ENCODE results near the gene CACNA2D3. TPM values are rescaled to one million over a fixed set of nuclear protein-coding genes. Genes with fewer than 3 reads are reported as not detected.

The CACNA2D3 gene
- total and polyA plus RNA-seq, 5 donors: 29.2 to 64.5 (median 42.4) TPM

GRCh38 chr3:54781728-54782127 is 659.4 kb downstream of the CACNA2D3 start:
- no peaks in the 10 kb centered on the region for H3K4me1 ChIP-seq (ENCODE audit: control insufficient read depth, insufficient read depth, low read length)
- no peak overlapping the region for H3K27ac ChIP-seq (ENCODE audit: low read length)
- ATAC-seq (no peak), DNase-seq (no peak)
- 56% methylated on average over 1 of the region's 1 CpG for WGBS
- intact Hi-C loops (cut with DNase I): no loop called here
- H3K9me3 ChIP-seq (ENCODE audit: control insufficient read depth, low read length): no peaks in the 10 kb centered on the region
- no peak overlapping the region for H3K4me3 ChIP-seq (ENCODE audit: low read length)
- H3K27me3 ChIP-seq (ENCODE audit: control insufficient read depth, insufficient read depth): no peaks in the 10 kb centered on the region

GRCh38 chr3:54783611-54784010 is 661.3 kb downstream of the CACNA2D3 start:
- Histone ChIP-seq H3K27ac (ENCODE audit: low read length) (no peak overlapping the region), H3K9me3 (ENCODE audit: control insufficient read depth, low read length) (no peaks in the 10 kb centered on the region), H3K27me3 (ENCODE audit: control insufficient read depth, insufficient read depth) (no peaks in the 10 kb centered on the region), H3K4me1 (ENCODE audit: control insufficient read depth, insufficient read depth, low read length) (no peaks in the 10 kb centered on the region), H3K4me3 (ENCODE audit: low read length) (no peak overlapping the region)
- intact Hi-C loops (cut with DNase I): no loop called here
- ATAC-seq: no peak
- DNase-seq: no peak

- H3K9me3 ChIP-seq (ENCODE audit: control insufficient read depth, low read length): no peaks in the 10 kb centered on the region
- DNase-seq (no peak), ATAC-seq (no peak)
- H3K4me3 ChIP-seq (ENCODE audit: low read length): no peak overlapping the region
- no peak overlapping the region for H3K27ac ChIP-seq (ENCODE audit: low read length)
- H3K4me1 ChIP-seq (ENCODE audit: control insufficient read depth, insufficient read depth, low read length): no peaks in the 10 kb centered on the region
- no peaks in the 10 kb centered on the region for H3K27me3 ChIP-seq (ENCODE audit: control insufficient read depth, insufficient read depth)
- 85% methylated on average over 5 of the region's 5 CpGs for WGBS
- intact Hi-C loops (cut with DNase I): no loop called here
Observed at GRCh38 chr3:54784021-54784420, 661.7 kb downstream of the CACNA2D3 start.

GRCh38 chr3:54785976-54786375 is 663.6 kb downstream of the CACNA2D3 start:
- Histone ChIP-seq H3K27ac (ENCODE audit: low read length) (no peak overlapping the region), H3K4me3 (ENCODE audit: low read length) (no peak overlapping the region), H3K27me3 (ENCODE audit: control insufficient read depth, insufficient read depth) (no peaks in the 10 kb centered on the region), H3K9me3 (ENCODE audit: control insufficient read depth, low read length) (no peaks in the 10 kb centered on the region), H3K4me1 (ENCODE audit: control insufficient read depth, insufficient read depth, low read length) (no peaks in the 10 kb centered on the region)
- DNase-seq (no peak), ATAC-seq (no peak)
- intact Hi-C loops (cut with DNase I): no loop called here
- 64% methylated on average over 3 of the region's 3 CpGs for WGBS

GRCh38 chr3:54790051-54790450 is 667.7 kb downstream of the CACNA2D3 start:
- WGBS: 75% methylated on average over 3 of the region's 3 CpGs
- Histone ChIP-seq H3K27ac (ENCODE audit: low read length) (no peak overlapping the region), H3K9me3 (ENCODE audit: control insufficient read depth, low read length) (no peaks in the 10 kb centered on the region), H3K4me1 (ENCODE audit: control insufficient read depth, insufficient read depth, low read length) (no peaks in the 10 kb centered on the region), H3K27me3 (ENCODE audit: control insufficient read depth, insufficient read depth) (no peaks in the 10 kb centered on the region), H3K4me3 (ENCODE audit: low read length) (no peak overlapping the region)
- DNase-seq: no peak
- intact Hi-C loops (cut with DNase I): no loop called here
- ATAC-seq: no peak

- no peaks in the 10 kb centered on the region for H3K4me1 ChIP-seq (ENCODE audit: control insufficient read depth, insufficient read depth, low read length)
- ATAC-seq: no peak
Observed at GRCh38 chr3:54791501-54792156, 669.3 kb downstream of the CACNA2D3 start.

GRCh38 chr3:54792584-54792983 is 670.2 kb downstream of the CACNA2D3 start:
- ATAC-seq: no peak
- no peak for DNase-seq
- H3K4me3 ChIP-seq (ENCODE audit: low read length): no peak overlapping the region
- no peaks in the 10 kb centered on the region for H3K4me1 ChIP-seq (ENCODE audit: control insufficient read depth, insufficient read depth, low read length)
- no peaks in the 10 kb centered on the region for H3K27me3 ChIP-seq (ENCODE audit: control insufficient read depth, insufficient read depth)
- 83% methylated on average over 4 of the region's 4 CpGs for WGBS
- H3K9me3 ChIP-seq (ENCODE audit: control insufficient read depth, low read length): no peaks in the 10 kb centered on the region
- intact Hi-C loops (cut with DNase I): no loop called here
- no peak overlapping the region for H3K27ac ChIP-seq (ENCODE audit: low read length)

More at GRCh38 chr3:54791501-54792156, 669.3 kb downstream of the CACNA2D3 start:
- H3K9me3 ChIP-seq (ENCODE audit: control insufficient read depth, low read length): no peaks in the 10 kb centered on the region
- H3K4me3 ChIP-seq (ENCODE audit: low read length): no peak overlapping the region
- intact Hi-C loops (cut with DNase I): no loop called here
- 64% methylated on average over 2 of the region's 2 CpGs for WGBS
- H3K27me3 ChIP-seq (ENCODE audit: control insufficient read depth, insufficient read depth): no peaks in the 10 kb centered on the region
- H3K27ac ChIP-seq (ENCODE audit: low read length): no peak overlapping the region
- no peak for DNase-seq

- intact Hi-C loops (cut with DNase I): no loop called here
- H3K4me3 ChIP-seq (ENCODE audit: low read length): no peak overlapping the region
- no peak for DNase-seq
- H3K4me1 ChIP-seq (ENCODE audit: control insufficient read depth, insufficient read depth, low read length): no peaks in the 10 kb centered on the region
- H3K9me3 ChIP-seq (ENCODE audit: control insufficient read depth, low read length): no peaks in the 10 kb centered on the region
- ATAC-seq: no peak
- H3K27me3 ChIP-seq (ENCODE audit: control insufficient read depth, insufficient read depth): no peaks in the 10 kb centered on the region
- WGBS: 38% methylated on average over 6 of the region's 6 CpGs
- no peak overlapping the region for H3K27ac ChIP-seq (ENCODE audit: low read length)
Observed at GRCh38 chr3:54793171-54793570, 670.8 kb downstream of the CACNA2D3 start.

- intact Hi-C loops (cut with DNase I): no loop called here
- no peak for ATAC-seq
- H3K9me3 ChIP-seq (ENCODE audit: control insufficient read depth, low read length): no peaks in the 10 kb centered on the region
- no peak overlapping the region for H3K27ac ChIP-seq (ENCODE audit: low read length)
- H3K4me1 ChIP-seq (ENCODE audit: control insufficient read depth, insufficient read depth, low read length): no peaks in the 10 kb centered on the region
- DNase-seq: no peak
- WGBS: 77% methylated on average over 2 of the region's 2 CpGs
- H3K4me3 ChIP-seq (ENCODE audit: low read length): no peak overlapping the region
- H3K27me3 ChIP-seq (ENCODE audit: control insufficient read depth, insufficient read depth): no peaks in the 10 kb centered on the region
Observed at GRCh38 chr3:54797111-54797510, 674.8 kb downstream of the CACNA2D3 start.

GRCh38 chr3:54800478-54800877 is 678.1 kb downstream of the CACNA2D3 start:
- ATAC-seq: no peak

GRCh38 chr3:54801977-54802376 is 679.6 kb downstream of the CACNA2D3 start:
- no peaks in the 10 kb centered on the region for H3K27me3 ChIP-seq (ENCODE audit: control insufficient read depth, insufficient read depth)
- no peak for ATAC-seq
- H3K4me3 ChIP-seq (ENCODE audit: low read length): no peak overlapping the region
- no peak for DNase-seq
- H3K27ac ChIP-seq (ENCODE audit: low read length): no peak overlapping the region
- no peaks in the 10 kb centered on the region for H3K4me1 ChIP-seq (ENCODE audit: control insufficient read depth, insufficient read depth, low read length)
- no peaks in the 10 kb centered on the region for H3K9me3 ChIP-seq (ENCODE audit: control insufficient read depth, low read length)
- intact Hi-C loops (cut with DNase I): no loop called here

More at GRCh38 chr3:54800478-54800877, 678.1 kb downstream of the CACNA2D3 start:
- intact Hi-C loops (cut with DNase I): no loop called here
- WGBS: 80% methylated on average over 1 of the region's 1 CpG
- Histone ChIP-seq H3K9me3 (ENCODE audit: control insufficient read depth, low read length) (no peaks in the 10 kb centered on the region), H3K27me3 (ENCODE audit: control insufficient read depth, insufficient read depth) (no peaks in the 10 kb centered on the region), H3K4me1 (ENCODE audit: control insufficient read depth, insufficient read depth, low read length) (no peaks in the 10 kb centered on the region), H3K4me3 (ENCODE audit: low read length) (no peak overlapping the region), H3K27ac (ENCODE audit: low read length) (no peak overlapping the region)
- DNase-seq: no peak

GRCh38 chr3:54810401-54810800 is 688.0 kb downstream of the CACNA2D3 start:
- no peak for ATAC-seq
- Histone ChIP-seq H3K27ac (ENCODE audit: low read length) (no peak overlapping the region), H3K27me3 (ENCODE audit: control insufficient read depth, insufficient read depth) (no peaks in the 10 kb centered on the region), H3K4me1 (ENCODE audit: control insufficient read depth, insufficient read depth, low read length) (no peaks in the 10 kb centered on the region), H3K9me3 (ENCODE audit: control insufficient read depth, low read length) (no peaks in the 10 kb centered on the region), H3K4me3 (ENCODE audit: low read length) (no peak overlapping the region)
- intact Hi-C loops (cut with DNase I): no loop called here
- 68% methylated on average over 3 of the region's 3 CpGs for WGBS
- no peak for DNase-seq
